Hematopoietic multipotent progenitor cell treated with erythropoietin and hydrocortisone succinate and interleukin-3 and kit ligand, for 17 days (in vitro differentiated cells): ENCODE data around the gene HDAC7.

Source experiments
- DNase-seq: peaks from one replicate; pipeline ENCODE4 v3.0.0-alpha.2; 2015; ENCODE audit warnings: low spot score

Gene HDAC7

GRCh38 chr12:47758834-47759690 is 60.6 kb downstream of the HDAC7 start, which contains the start of gene RAPGEF3:
TSS of gene RAPGEF3 (minus strand) at chr12:47758880. CDS start at chr12:47758556, 324 bp downstream.
- DNase-seq: peak; percentile 68

DNA sequence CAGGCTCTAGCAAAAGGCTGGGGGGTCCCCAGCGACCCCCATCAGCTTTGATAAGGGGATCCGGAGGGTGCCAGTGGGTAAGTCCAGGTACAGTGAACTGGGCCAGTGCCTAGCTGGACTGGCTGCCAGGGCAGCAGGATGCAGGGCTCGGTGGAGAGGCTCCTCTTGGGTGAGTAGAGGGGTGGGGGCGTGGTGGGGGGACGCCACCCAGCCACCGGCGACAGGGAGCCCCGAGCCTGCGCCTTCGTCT is 61.2 kb downstream of the HDAC7 start:
- DNase-seq: no peak

- no peak for DNase-seq
These were observed 61.7 kb downstream of the HDAC7 start for GRCh38 chr12:47757840-47758583.

DNA sequence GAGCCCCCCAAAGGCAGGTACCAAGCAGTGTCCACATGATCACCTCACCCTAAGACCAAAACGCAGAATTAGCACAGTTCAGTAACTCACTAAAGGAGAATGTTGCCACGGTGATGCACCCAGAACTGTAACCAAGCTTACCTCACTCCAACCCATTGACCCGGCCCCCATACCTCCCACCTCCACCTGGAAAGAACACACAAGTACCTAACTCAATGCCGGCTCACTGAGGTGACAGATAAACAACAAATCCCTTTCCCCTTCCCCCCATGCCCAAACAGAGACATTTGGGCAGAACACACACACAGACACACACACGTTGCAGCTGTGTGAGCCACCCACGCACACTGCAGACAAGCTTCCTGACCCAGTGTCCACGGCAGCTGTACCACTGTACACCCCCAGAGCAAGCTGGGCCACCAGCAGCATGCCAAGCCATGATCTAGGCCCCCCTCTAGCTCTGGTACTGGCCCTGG is 62.3 kb downstream of the HDAC7 start:
- DNase-seq: no peak

DNA sequence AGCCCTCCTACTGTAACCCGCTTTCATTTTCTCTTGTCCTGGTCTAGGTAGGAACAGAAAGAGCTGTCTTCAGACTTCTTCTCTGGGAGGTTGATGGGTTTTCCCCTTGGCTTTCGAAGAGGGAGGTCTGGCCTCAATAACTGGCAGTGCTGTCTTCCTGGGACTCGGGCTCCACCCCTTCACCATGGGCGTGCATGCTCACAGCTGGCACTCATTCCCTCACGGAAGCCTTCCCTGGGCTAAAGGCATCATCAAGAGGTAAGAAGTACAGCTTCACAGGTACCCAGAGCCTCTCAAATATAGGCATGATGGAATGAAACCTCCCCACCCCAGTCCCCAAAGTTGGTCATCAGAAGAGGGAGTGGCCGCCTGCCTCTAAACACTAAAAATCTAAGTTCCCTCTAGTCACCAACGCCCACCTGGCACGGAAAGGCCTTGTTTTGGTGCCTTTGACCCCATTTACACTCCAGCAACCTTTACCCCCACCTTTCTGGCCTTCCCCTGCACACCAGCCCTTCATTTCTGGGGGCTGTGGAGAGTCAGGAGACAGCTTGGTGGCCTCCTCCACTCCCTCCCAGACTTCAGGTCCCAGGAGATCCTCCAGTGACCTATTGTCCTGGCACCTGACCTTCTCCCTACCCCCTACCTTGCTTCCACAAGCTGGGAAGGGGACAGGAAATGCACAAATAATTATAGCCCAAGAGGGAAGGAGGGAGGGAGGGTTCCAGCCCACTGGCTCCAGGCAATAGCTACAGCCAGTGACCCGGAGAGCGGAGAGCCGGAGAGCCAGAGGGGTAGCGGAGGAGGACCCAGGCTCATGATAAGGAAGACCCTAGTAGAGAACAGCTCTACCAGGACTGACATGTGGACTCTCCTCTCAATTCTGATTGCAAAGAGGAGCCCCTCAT is 63.8 kb downstream of the HDAC7 start:
- no peak for DNase-seq

DNA sequence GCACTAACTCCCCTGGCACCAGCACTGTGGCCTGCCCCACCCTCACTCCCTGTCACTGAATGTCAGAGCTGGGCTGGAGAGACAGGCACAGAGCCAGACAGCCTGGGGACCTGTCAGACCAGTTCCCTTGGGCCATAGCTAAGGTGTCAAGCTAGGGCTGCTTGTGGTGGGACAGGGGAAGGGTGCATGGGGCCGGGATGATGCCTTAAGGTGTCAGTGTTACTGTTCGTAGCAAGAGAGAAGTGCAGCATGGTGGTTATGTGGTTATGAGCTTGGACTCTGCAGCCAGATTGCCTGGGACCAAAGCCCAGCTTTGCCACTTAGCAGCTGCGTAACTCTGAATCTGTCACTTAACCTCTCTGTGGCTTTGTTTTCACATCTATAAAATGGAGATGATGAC is 64.8 kb downstream of the HDAC7 start:
- DNase-seq: no peak

GRCh38 chr12:47754126-47754525 is 65.6 kb downstream of the HDAC7 start:
- DNase-seq: no peak

- DNase-seq: no peak
These were observed 66.4 kb downstream of the HDAC7 start for GRCh38 chr12:47753021-47754001.

DNA sequence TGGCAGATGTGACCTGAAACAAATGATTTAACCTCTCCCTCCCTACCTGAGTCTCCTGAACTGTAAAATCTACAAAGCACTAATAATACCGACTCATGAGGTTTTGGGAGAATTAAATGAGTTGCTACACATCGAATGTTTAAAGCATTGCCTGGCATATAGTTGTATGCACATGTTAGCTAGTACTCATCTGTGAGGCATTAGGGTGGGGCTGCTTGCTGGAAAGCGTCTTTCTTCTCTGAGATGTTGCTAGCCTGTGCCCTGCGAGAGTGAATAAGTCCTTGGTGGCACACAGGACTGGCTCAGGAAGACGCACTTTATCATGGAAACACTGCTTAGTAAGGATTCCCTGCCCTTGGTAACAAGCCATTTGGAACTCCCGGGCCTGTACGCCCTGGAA is 67.2 kb downstream of the HDAC7 start:
- DNase-seq: no peak

DNA sequence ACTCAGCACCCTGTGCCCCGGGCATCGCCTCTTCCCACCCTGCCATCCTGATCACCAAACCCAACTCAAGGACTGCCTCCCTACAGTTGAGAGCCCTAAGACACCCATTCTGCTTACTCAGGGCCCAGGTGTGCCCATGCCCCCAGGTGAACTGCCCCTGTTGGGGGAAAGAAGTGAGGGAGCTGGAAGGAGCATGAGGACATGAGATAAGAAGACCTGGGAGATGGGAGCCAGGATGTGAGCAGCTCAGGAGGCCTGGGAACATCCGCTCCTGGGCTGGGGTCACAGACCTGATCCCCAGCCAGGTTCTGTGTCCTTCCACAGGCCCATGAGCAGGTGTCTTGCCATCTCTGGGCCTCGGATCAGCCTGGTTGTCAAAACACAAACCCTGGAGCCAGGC is 67.6 kb downstream of the HDAC7 start:
- no peak for DNase-seq

DNA sequence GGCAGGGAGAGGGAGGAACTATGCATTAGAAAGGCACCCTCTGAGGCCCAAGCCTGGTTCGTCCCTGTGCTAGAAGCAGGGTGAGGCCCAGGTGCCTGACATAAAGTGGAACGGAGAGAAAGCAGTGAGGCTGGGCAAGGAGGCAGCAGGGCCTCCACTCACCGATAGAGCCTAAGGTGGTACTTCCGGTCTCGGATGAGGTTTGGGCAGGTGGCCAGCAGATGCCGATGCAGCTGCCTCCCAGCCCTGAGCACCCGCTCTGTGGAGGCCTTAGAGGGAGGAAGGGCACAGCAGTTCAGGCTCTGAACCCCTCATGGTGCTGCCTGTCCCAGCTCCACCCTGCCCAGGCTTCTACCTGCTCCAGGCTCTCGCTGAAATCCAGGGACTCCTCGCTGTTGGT is 68.1 kb downstream of the HDAC7 start:
- DNase-seq: no peak

- DNase-seq: no peak
These were observed 68.7 kb downstream of the HDAC7 start for GRCh38 chr12:47750916-47751470.

GRCh38 chr12:47750229-47750798 is 69.4 kb downstream of the HDAC7 start:
- DNase-seq: no peak

- no peak for DNase-seq
These were observed 70.8 kb downstream of the HDAC7 start for GRCh38 chr12:47748899-47749298.

DNA sequence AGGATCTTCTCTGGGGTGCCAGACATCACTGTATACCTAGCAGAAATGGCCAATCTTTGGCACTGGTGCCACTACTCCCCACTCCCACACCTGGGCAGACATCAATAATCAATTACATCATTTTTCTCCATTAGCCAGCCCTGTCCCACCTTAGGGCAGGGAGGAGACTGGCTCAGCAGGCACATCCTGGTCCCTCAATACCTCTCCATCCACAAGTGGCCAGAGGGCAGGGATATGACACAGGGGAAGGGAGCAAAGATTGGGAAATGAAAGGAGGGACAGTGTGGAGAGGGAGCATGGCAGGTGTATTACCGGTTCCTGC is 71.2 kb downstream of the HDAC7 start:
- no peak for DNase-seq

- DNase-seq: no peak
These were observed 71.9 kb downstream of the HDAC7 start for GRCh38 chr12:47747596-47748506.

- no peak for DNase-seq
These were observed 72.6 kb downstream of the HDAC7 start for GRCh38 chr12:47747126-47747525.

DNA sequence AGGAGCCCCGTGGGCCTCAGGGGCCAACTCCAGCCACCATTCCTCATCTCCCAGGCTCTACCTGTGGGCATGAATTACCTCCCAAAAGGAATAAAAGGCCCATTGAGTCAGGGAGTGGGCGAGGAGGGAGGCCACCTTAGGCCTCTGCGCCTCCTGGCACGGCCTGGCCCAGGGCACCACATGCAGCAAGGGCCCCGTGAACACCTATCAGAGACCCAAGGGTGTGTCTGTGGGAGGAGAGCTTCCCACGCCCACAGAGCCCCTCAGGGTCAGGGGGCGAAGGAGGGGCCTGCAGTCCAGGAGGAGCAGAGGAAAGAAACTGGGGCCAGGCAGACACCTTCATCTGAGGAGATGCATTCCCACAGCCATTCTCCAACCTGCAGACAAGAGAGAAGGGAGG is 73.2 kb downstream of the HDAC7 start:
- DNase-seq: no peak

DNA sequence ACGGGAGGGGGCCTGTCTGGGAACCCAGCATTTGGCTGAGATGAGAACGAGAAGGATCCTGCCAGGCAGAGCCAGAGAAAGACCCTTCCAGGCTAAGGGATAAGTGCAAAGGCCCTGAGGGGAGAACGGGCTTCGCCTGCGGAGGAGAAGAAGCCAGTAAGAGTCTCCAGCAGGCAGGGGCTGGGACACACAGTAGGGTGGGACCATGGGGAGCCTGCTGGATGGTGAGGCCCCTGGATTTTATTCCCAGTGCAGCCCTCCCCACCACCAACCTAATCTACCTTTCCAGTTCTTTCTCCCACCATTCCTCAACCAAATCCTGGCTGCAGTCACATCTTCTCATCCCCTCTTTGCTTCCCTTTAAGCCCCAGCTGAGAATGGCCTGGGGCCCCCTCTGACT is 73.6 kb downstream of the HDAC7 start:
- no peak for DNase-seq
